Adrenal gland (tissue), 12 donors: Measurements from ENCODE around the gene CFAP221. TPM values are rescaled to one million over a fixed set of nuclear protein-coding genes. Genes with fewer than 3 reads are reported as not detected.

Experiments used
- DNase-seq, 7 donors: peaks; one replicate each; pipeline ENCODE4 v3.0.0-alpha.2; 2019 to 2020
- H3K27ac ChIP-seq, 5 donors: fragments of 200-600 bp; sonication (generic) in 4 of 5; 1 replicate in 3 of 5; 2 replicates in 2 of 5; pipeline versions ENCODE4 v1.5.1 to v1.8.0; 2016 to 2020; ENCODE audit warnings: mild to moderate bottlenecking in 1 of 5
- H3K27me3 ChIP-seq: fragments of 200-600 bp; 2 replicates; pipeline ENCODE4 v1.8.0; 2021
- H3K36me3 ChIP-seq, 2 donors: fragments of 200-600 bp; replicated peaks in 1 of 2; 1 replicate in 1 of 2; 2 replicates in 1 of 2; pipeline versions ENCODE4 v1.5.1 to v1.8.0; 2018 to 2022
- H3K4me1 ChIP-seq, 2 donors: fragments of 200-600 bp; replicated peaks in 1 of 2; 1 replicate in 1 of 2; 2 replicates in 1 of 2; pipeline versions ENCODE4 v1.5.1 to v1.8.0; 2018 to 2021
- H3K4me3 ChIP-seq, 4 donors: fragments of 200-600 bp; sonication (generic) in 3 of 4; one replicate each; pipeline ENCODE4 v1.5.1; 2016 to 2018
- H3K9me3 ChIP-seq, 3 donors: fragments of 200-600 bp; sonication (generic) in 1 of 3; replicated peaks in 1 of 3; 1 replicate in 2 of 3; 2 replicates in 1 of 3; pipeline versions ENCODE4 v1.5.1 to v1.8.0; 2016 to 2021
- CTCF ChIP-seq, 6 experiments: fragments of 450-650 bp in 4 of 6; fragments of 200-600 bp in 2 of 6; sonication (generic) in 1 of 6; IDR thresholded peaks; 1 replicate in 5 of 6; 2 replicates in 1 of 6; pipeline versions ENCODE4 v1.5.1 to v1.8.0; 2016 to 2021; ENCODE audit warnings: antibody characterized with exemption in 6 of 6, mild to moderate bottlenecking in 2 of 6, moderate library complexity in 1 of 6
- POLR2A ChIP-seq, 2 donors: fragments of 450-650 bp; IDR thresholded peaks; one replicate each; pipeline ENCODE4 v1.6.1; 2017; ENCODE audit warnings: antibody characterized with exemption in 2 of 2, mild to moderate bottlenecking in 2 of 2, moderate library complexity in 1 of 2
- WGBS, 4 donors: extraction: QIAGEN DNeasy Blood & Tissue Kit in 2 of 4; methylation state at CpG; one replicate each; pipeline versions ENCODE4 v1.1.5 to v1.1.7; 2013 to 2017; 5-methylcytosine and 5-hydroxymethylcytosine counted together
- intact Hi-C, 2 donors: fragments of 100-400 bp; cut with DNase I; formaldehyde crosslinking; loops; one replicate each; pipeline versions ENCODE4 v1.14.1 to v1.15.0; 2022 to 2023
- polyA plus RNA-seq, 3 donors: library from polyadenylated mRNA; stranded (reverse); fragments of 200-250 nt in 2 of 3; fragments of 350-450 nt in 1 of 3; fragmentation: Illumina TruSeq in 1 of 3; extraction: RNeasy Lipid Tissue Mini Kit (QIAGEN cat#74804) in 1 of 3; gene quantifications; one replicate each; pipeline ENCODE4 v1.2.3, GENCODE V29; 2013 to 2014
- total RNA-seq, 9 donors: library from RNA; depleted of rRNA in 4 of 9; stranded (reverse); fragments of >200 nt in 4 of 9; fragments of 120-200 nt in 1 of 9; fragmentation: NEBNext Ultra II Directional in 1 of 9; extraction: Animal tissue kit (Norgen Biotek cat#: 25700) in 1 of 9; gene quantifications; one replicate each; pipeline versions ENCODE4 v1.1.0 to v1.2.4, GENCODE V29; 2013 to 2023
- donor health status: healthy with polysubstance abuse.
- donor health status: Bipolar disorder and iron deficiency.
- donor health status: DM: yes; HTN: yes; CAD: no.
- donor health status: DM: no; HTN: no; CAD: no.
- donor health status: DM: no; HTN: no; CAD: no.
- donor health status: DM: yes; HTN: yes; CAD: no.

The CFAP221 gene
- total and polyA plus RNA-seq, 12 donors, result 1.1 to 14.0 (median 4.4) TPM

GRCh38 chr2:119583291-119583690, 39.0 kb downstream of the CFAP221 start:
- Histone ChIP-seq H3K4me1 (peaks cover 0 to 12% of the 10 kb centered on the region in 2 donors), H3K9me3 (no peaks in the 10 kb centered on the region), H3K4me3 (no peak overlapping the region), H3K36me3 (no peaks in the 10 kb centered on the region), H3K27me3 (no peaks in the 10 kb centered on the region), H3K27ac (no peak overlapping the region)
- intact Hi-C loops, result no loop called here
- DNase-seq, result no peak
- TF ChIP-seq POLR2A (IDR thresholded peaks at IDR 0.05) (no peak), CTCF (IDR thresholded peaks at IDR 0.05) (no peak)

GRCh38 chr2:119584469-119584868, 40.2 kb downstream of the CFAP221 start:
- H3K4me3 ChIP-seq, result no peak overlapping the region
- TF ChIP-seq CTCF (IDR thresholded peaks at IDR 0.05), result no peak
- no peak for TF ChIP-seq POLR2A (IDR thresholded peaks at IDR 0.05)
- no peaks in the 10 kb centered on the region for H3K27me3 ChIP-seq
- H3K4me1 ChIP-seq, result peaks cover 0 to 1% of the 10 kb centered on the region in 2 donors
- no peaks in the 10 kb centered on the region for H3K36me3 ChIP-seq
- DNase-seq, result no peak
- no peaks in the 10 kb centered on the region for H3K9me3 ChIP-seq
- no peak overlapping the region for H3K27ac ChIP-seq
- intact Hi-C loops, result no loop called here

- no peak for DNase-seq
- no peaks in the 10 kb centered on the region for H3K36me3 ChIP-seq
- 68 to 79% (median 75%) methylated on average over 3 of the region's 3 CpGs for WGBS, 4 donors
Observed at GRCh38 chr2:119586085-119586484, 41.8 kb downstream of the CFAP221 start.

GRCh38 chr2:119590873-119591272, 46.6 kb downstream of the CFAP221 start:
- intact Hi-C loops, result no loop called here
- Histone ChIP-seq H3K27ac (no peak overlapping the region), H3K4me1 (no peaks in the 10 kb centered on the region), H3K27me3 (no peaks in the 10 kb centered on the region), H3K4me3 (no peak overlapping the region), H3K9me3 (no peaks in the 10 kb centered on the region), H3K36me3 (no peaks in the 10 kb centered on the region)
- no peak for DNase-seq
- no peak for TF ChIP-seq POLR2A (IDR thresholded peaks at IDR 0.05)
- TF ChIP-seq CTCF (IDR thresholded peaks at IDR 0.05), result no peak
- 67 to 96% (median 74%) methylated on average over 2 to 3 of the region's 3 CpGs for WGBS, 4 donors

More at GRCh38 chr2:119586085-119586484, 41.8 kb downstream of the CFAP221 start:
- Histone ChIP-seq H3K9me3 (no peaks in the 10 kb centered on the region), H3K27ac (no peak overlapping the region), H3K4me1 (no peaks in the 10 kb centered on the region), H3K27me3 (no peaks in the 10 kb centered on the region), H3K4me3 (no peak overlapping the region)
- TF ChIP-seq POLR2A (IDR thresholded peaks at IDR 0.05) (no peak), CTCF (IDR thresholded peaks at IDR 0.05) (no peak)
- intact Hi-C loops, result no loop called here
